Cardiac septum (tissue), 1 donor: ENCODE measurements around the gene PLXNA2. TPM values are rescaled to one million over a fixed set of nuclear protein-coding genes. Genes with fewer than 3 reads are reported as not detected.

Source experiments
- DNase-seq: peaks from one replicate; pipeline ENCODE4 v3.0.0-alpha.2; 2020; ENCODE audit warnings: low spot score
- intact Hi-C: fragments of 100-400 bp; cut with DNase I; formaldehyde crosslinking; loops from one replicate; pipeline ENCODE4 v1.14.0; 2022
- total RNA-seq: library from RNA; stranded (reverse); fragmentation: NEBNext Ultra II Directional; extraction: Animal tissue kit (Norgen Biotek cat#: 25700); gene quantifications from one replicate; pipeline ENCODE4 v1.2.1, GENCODE V29; 2021
- donor health status: DM: no; HTN: no; CAD: no.

The PLXNA2 gene
- total RNA-seq, 1 donor from 2014 or later, result 23.8 TPM

DNA sequence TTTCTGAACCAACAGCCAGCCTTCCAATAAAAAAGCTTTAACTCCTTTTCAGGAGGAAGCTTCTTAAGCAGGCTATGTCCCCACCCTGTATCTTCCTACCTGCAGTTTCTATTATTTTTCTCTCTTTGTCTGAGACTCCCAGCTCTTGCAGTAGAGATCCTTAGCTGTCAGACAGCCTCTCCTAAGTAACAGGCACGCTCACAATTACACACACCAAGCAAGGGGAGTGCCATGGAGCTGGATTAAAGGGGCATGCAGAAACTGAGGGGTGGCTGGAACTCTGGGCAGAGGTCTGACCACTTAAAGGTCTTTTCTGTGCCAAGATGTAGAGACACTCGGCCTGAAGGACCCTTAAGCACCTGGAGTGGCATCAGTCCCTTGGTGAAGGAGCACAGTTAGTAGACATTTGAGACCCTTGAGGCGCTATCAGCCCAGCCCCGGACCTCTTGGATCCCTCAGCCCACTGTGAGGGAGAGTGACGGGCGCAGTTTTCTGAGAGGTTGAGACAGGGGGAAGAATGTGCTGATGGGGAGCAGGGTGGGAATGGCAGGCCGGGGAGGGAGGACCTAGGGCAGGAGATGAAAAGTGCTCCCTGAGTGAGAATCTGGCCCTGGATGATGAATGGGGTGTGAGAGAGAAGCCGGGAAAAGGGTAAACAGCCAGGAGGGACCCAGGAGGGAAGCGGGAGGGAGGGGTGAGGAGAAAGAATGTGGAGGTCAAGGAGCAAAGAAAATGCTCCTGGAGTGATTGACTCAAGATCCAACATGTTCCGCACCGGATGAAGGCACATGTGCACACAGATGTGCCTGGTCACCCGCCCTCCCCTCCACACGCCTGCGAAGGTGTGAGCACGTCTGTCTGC, 13.3 kb downstream of the PLXNA2 start:
- intact Hi-C loops, result no loop called here
- peak; percentile 26 for DNase-seq

DNA sequence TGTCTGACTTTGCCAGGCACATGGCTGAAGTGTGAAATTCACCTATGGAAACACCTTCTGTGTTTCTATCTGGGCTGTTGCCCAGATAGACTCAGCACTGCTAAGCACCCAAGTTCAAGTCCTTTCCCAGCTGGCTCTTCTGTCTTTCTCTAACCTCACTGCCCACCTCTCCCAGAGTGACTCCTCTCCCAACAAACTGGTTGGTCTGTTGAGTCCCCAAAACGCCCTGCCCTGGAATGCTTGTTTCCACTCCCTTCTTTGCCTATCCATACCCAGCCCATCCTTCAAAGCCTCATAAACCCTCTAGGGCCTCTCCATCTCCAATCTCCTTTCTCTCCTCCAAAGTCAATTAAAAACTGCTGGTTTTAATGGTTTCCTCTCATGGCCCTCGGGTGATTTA, 15.6 kb downstream of the PLXNA2 start:
- no peak for DNase-seq
- intact Hi-C loops, result no loop called here

DNA sequence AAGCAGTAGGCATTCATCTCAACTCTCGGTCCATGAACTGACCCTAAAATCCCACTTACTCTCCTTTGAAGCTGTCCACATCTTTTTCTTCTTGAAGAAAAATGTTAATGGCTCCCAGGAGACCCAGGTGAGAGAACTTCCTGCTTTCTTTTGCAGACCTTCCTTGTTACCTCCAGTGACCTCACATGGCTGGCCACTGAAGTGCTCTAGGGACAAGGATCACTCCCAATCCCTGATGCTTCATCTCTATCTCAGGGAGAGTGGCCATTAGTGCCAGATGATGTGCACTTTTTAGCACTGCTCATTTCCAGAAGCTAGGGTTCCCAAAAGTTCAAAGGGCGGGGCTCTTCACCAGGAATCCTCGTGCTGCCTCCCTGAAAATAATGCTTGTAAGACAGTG, 16.2 kb downstream of the PLXNA2 start:
- intact Hi-C loops, result no loop called here
- DNase-seq, result no peak

DNA sequence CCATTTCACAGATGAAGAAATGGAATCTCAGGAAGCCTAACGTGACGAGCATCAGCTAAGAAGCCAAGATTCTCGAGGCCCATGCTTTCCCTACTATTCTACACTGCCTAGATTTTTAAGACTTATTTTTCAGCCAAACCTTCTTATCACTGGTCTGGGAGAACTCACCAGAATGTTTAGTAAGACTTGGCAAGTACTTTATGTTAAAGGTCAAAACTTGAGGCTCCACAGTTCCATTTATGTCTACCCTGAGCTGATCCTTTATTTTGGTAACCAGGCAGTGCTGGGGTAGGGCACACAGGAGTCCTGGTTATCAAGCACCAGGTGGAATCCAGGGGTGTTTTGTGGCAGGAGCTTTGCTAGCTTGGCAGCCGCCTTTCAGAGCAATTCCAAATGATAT, 16.8 kb downstream of the PLXNA2 start:
- intact Hi-C loops, result no loop called here
- DNase-seq, result no peak

DNA sequence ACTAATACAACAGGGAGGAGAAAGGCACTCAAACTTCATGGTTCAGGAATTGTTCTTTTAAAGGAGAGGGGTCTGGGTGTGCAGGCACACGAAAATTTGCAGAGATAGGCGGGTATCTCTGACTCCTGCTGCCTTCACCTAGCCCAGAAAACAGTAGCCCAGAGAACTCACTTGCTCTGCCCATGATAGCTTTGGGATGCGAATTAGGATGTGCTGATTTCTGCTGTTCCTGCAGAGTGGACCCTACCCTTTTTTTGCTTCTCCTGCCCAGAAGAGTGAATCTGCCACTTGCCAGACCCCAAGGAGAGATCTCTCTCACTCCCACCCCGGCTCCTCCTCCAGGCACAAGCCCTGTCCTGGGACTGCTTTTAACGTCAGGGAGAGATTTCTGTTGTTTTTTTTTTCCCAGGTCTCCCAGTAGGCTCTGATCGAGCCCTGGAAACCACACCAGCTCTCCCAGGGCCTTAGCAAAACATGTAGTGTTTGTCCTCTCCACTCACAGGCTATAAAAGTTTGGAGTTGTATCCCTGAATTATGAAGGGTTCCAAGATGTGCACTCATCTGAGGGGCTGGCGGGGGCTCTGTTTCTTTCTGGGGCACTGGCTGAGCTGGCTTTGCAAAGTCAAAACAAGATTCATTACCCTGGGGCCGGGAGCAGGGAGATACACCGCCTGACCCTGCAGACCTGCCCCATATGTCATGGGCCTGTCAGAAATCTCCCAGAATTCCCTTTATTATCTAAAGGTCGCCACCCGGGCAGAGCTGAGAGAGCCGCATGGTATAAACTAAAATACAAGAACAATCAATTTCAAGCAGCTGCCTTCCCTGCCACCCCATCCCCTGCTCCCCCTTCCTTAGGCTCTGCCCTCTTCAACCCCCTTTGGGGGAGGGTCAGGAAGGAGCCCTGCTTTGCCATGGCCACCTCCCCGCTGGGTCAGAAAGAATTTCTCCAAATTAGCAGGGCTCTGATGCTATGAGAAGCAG, 17.9 kb downstream of the PLXNA2 start:
- intact Hi-C loops, result no loop called here
- no peak for DNase-seq

DNA sequence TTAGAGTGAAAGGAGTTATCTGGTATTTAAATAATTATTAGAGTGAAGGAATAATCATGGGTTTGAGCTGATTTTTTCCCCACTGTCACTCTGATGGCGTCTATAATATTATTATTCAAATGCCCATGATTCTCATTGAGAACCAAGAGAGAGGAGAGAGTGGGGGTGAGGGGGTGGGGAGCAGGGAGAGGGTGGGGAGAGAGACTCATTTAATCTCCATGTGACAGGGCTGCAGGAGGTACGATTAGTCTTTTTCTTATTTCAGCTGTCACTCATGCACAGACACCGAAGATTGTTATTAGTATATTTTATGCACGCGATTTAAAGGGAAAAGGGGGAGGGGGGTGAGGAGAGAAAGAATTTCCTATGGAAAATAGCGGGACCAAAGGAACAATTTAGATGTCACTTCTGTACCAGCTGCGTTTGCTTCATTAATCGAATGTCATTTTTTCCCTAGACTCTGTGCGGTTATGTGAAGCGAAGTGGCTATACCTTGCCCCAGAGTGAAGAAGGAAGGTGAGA, 19.9 kb downstream of the PLXNA2 start:
- no peak for DNase-seq
- intact Hi-C loops, result no loop called here

DNA sequence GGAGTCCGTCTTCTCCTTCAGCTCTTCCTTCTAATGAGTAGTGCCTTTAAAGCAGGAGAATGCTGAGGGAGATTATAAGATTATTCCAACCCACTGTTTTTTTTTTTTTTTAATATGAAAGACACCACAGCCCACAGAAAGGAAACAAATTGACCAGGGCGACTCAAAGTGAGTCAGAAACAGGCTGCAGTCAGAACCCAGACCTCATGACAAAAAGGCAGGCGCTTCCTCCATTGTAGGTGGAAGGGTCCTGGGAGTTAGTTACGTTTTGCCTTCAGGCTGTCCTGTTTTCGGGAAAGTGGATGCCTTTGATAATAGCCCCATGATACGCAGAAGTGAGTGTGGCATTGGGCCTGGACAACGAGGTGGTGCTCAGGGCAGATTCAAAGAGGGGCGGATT, 21.0 kb downstream of the PLXNA2 start:
- no peak for DNase-seq
- intact Hi-C loops, result no loop called here

DNA sequence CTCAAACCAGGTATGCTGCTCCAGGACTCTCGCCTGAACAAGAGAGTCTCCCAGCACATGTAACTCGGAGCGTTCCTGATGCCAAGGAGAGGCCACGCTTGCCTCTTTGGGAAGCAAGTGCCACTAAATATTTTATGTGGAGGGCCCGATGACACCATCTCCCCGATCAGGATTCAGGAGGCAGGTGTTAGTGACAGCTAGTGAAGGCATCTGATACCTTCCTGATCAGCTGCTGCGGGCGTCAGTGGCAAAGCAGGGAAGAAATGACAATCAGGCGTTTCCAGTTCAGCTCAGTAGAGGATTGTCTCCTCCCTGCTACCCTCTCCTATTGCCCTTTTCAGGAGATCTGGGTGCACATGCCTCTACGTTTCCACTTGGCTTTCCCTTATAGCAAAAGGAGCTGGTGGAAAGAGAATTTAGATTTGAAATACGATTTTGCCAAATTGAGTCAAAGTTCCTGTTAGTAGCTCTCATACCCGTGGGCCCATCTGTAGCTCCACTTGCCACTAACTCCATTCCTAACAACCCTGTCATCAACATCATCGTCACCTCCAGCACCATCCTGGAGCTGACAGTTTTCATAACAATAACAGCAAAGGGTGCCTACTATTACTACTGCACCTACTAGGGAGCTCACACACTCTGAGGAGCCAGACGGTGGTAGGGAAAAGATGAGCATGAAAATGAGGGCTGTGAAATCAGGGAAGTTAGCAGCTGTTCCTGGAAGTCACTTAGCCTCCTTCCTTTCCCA, 21.6 kb downstream of the PLXNA2 start:
- intact Hi-C loops, result no loop called here

DNA sequence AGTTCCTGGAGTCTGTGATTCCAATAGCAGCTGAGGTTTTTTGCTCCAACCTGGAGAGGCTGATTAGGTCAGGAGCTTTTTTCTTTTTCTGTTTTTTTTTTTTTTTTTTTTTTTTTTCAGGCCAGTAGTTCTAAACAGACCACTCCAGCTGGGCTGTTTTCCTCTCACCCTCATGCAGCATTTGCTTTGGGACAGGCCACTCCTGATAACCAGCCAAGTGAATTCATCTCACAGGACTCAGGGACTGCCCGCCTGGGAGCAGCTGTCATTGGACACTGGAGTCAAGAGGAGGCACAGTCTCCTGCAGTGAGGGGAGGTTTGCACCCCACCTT, 22.9 kb downstream of the PLXNA2 start:
- intact Hi-C loops, result loop anchor here (2.0 kb wide), 1 partner anchor 22 kb away; no protein-coding TSS in a partner anchor

More for the DNA sequence above, 21.6 kb downstream of the PLXNA2 start:
- DNase-seq, result no peak

DNA sequence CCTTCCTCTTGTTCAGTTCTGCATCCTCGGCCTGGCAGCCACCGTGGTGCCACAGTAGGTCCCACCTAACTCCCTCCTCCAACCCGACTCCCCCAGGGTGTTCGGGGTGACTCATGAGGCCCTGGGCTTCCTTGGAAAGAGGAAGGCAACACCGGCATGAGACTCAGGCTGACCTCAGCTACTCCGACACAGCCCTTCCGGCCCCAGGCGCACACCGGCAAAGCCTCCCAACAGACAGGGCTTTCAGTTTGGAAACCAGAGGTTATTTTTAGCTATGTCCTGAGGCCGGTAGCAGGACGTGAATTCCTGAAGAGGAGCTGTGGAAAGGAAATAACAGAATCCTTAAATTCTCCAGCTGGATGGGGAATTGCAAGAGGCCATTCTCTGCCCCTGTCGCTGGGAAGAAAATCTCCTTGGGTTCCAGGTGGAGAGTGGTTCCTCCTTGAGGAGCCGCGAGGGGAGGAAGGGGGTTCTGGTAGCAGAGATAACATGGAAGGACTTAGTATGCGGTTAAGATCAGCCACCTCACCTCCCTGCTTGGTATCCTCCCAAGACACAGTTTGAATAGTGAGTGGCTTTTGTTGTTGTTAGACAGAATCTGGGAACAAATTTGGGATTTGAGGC, 24.4 kb downstream of the PLXNA2 start:
- intact Hi-C loops, result loop anchor here (2.0 kb wide), 2 partner anchors 17 to 23 kb away; no protein-coding TSS in a partner anchor
- peak; percentile 89 for DNase-seq

More for the DNA sequence above, 22.9 kb downstream of the PLXNA2 start:
- DNase-seq, result no peak

DNA sequence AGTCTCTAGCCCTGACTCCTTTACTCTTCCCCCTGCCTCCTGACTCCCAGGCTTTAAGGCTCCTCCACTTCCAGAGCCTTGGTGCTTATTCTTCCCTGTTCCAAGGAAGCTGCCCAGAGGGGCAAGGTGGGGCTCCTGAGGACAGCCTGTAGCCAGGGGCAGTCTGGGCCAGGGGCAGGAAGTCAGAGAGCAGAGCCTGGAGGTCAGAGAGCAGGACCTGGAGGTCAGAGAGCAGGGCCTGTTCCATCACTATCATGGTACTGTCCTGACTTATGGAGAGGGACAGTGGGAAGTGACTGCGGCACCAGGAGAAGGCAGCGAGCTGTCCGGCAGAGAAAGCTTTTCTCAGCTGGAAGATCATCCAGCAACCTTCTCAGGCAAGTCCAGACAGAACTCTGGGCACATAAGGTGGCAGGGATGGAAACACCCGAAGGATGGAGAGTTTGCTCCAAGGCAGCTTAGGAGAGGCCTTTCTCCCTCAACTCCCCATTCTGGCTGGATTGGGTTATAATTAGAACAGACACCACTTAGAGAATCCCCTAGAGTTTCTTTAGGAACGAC, 25.0 kb downstream of the PLXNA2 start:
- no peak for DNase-seq
- intact Hi-C loops, result loop anchor here (2.0 kb wide), 1 partner anchor 16 kb away; no protein-coding TSS in a partner anchor

DNA sequence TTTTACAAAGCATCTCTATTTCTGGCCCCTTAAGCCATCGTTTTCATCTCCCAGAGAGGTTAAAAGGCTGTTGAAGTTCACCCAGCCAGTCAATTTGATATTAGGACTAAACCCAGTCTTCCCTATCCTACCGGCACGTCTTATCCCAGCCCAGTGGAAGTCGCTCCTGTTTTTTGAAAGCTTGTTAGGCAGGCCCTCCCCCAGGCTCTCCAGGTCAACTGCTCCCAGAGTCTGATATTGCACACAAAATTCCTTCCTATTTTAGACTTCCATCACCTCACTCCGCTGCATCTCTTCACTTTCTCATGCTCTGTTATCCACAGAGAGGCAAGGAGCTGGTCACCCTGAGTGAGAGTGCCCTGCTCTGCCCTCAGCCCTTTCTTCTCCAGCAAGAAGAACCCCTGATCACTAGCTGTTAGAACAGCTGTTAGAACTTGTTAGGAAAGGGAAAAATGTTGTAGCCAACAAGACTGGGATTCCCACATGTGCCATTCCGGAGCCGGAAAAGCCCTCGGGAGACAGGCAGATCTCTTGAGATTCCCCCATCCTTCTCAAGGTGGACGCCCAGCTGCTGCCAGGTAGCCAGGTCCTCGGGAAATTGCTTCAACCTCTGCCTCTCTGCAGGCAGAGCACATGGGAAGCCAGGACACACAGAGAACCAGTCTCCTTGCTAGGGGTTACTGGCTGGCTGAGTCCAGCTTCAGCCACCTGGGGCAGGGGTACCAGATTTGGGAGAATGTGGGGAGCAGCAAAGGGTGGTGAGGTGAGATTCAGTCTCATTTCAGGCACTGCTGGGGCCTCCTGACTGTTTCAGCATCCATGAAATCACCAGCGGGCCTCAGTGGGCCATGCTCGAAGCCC, 25.7 kb downstream of the PLXNA2 start:
- intact Hi-C loops, result loop anchor here (2.0 kb wide), 1 partner anchor 16 kb away; no protein-coding TSS in a partner anchor
- DNase-seq, result no peak

DNA sequence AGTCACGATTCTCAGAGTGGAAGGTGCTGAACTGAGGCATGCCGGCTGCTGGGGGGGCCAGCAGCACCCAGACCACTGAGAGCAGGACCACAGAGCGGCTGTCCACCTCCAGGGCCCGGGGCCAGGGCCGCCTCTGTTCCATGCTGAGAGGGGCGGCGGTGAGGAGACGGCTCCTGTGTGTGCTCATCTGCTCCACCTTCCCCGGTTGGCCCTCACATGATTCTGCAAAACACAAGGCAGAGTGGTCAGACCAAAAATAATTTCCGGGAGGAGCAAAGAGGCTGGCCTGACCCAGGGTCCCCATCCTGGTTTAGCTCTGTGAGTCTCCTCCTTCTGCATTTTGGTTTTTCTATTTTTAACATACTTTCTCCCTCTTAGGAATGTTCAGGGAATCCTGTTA, 26.4 kb downstream of the PLXNA2 start:
- no peak for DNase-seq
- intact Hi-C loops, result loop anchor here (2.0 kb wide), 1 partner anchor 15 kb away; no protein-coding TSS in a partner anchor

DNA sequence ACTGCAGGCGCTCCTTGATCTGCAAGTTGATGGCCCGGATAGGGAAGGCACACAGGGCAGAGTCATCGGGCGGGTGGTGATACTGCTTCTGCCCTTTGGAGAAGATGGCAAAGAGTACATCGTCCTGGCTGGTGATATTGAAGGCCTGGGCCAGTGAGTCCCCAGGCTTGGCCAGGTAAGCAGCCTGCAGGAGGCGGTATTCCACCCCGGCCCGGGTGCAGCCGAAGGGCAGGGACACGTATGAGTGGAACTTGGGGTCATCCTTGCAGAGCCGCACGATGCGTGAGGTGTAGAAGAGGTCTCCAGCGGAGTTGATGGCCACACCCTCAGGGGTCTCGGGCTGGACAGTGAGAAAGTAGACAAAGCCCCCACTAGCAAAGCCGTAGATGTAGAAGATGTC, 27.4 kb downstream of the PLXNA2 start:
- intact Hi-C loops, result no loop called here
- no peak for DNase-seq

DNA sequence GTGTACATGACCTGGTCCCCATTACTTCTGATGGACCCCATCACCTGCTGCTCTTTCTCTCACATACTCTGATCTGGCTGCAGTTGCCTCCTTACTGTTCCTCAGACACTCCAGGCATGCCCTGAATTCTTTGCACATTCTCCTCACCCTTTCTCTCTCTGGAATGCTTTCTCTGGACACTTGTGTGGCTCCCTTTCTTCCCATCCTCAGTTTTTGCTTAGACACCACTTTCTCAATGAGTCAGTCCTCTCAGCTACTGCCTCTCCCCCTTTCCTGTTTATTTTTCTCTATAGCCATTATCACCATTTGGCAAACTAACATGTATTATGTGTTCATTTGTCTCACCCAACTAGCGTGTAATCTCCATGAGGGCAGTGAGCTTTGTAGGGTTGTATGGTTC, 28.1 kb downstream of the PLXNA2 start:
- DNase-seq, result no peak
- intact Hi-C loops, result no loop called here

DNA sequence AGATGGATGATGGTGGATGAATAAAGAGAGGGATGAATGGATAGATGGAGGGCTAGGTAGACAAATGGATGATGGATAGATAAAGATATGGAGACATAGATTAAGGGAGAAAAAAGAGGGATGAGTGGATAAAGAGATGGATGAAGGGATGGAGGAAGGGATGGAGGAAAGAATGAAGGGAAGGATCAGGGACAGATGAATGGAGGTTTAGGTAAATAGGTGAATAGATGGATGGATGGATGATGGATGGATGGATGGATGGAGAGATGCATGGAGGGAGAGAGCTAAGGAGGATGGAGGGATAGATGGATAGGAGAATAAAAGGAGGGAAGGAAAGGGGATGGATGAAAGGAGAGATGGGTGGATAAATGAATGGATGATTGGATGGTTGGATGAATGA, 28.8 kb downstream of the PLXNA2 start:
- no peak for DNase-seq
- intact Hi-C loops, result no loop called here

DNA sequence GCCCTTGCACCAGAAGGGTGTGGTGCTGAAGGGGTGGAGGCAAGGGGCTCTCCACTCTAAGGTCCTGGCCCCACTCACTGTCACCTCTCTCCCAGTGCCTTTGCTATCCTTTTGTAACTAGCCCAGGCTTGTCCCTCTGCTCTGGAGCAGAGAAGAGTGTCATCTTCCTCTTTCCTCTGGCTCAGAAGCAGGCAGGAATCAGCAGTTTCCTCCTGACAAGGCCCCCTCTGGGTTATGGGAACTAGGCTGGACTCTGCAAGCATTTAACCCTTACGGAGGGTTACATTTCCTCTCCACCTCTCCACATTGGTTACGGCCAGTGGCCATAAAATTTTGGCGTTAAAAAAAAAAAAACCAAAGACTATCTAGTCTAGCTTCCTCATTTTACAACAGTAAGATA, 30.4 kb downstream of the PLXNA2 start:
- no peak for DNase-seq

DNA sequence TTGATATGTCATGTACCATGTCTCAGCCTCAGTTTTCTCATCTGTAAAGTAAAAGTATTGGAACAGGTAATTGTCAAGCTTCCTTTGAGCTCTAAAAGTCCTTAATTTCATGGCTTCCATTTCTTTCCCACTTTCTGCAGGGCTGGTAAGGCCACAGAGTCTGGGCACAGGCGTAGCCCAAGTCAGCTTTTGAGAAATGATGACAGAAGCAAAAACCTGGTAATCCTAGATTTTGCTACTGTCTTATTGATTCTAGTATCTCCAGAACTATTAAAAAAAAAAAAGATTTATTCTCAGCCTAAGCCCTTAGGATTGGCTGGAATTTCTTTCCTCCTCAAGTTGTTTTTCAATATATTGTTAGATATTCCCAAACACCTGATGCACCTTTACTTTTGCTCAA, 31.3 kb downstream of the PLXNA2 start:
- no peak for DNase-seq
- intact Hi-C loops, result loop anchor here (5.0 kb wide), 1 partner anchor 41 kb away; no protein-coding TSS in a partner anchor

More for the DNA sequence above, 30.4 kb downstream of the PLXNA2 start:
- intact Hi-C loops, result loop anchor here (5.0 kb wide), 1 partner anchor 41 kb away; no protein-coding TSS in a partner anchor
